SK-N-SH (cell line): Measurements from ENCODE around the gene WNT5A.

Experiments
- EZH2phosphoT487 ChIP-seq: fragments of 200-600 bp; sonication (generic); IDR thresholded peaks from 2 replicates; pipeline ENCODE4 v1.6.1; 2017; ENCODE audit warnings: low read depth, mixed run types, mild to moderate bottlenecking, antibody characterized with exemption, moderate library complexity, borderline replicate concordance
- GABPA ChIP-seq: IDR thresholded peaks from 2 replicates; pipeline ENCODE4 v1.4.0; 2012; ENCODE audit warnings: low read depth, mild to moderate bottlenecking
- POLR2AphosphoS5 ChIP-seq: IDR thresholded peaks from 2 replicates; pipeline ENCODE4 v1.6.1; 2012; ENCODE audit warnings: low read depth, low read length
- REST ChIP-seq: IDR thresholded peaks from 2 replicates; pipeline ENCODE4 v1.6.1; 2012; ENCODE audit warnings: mild to moderate bottlenecking, low read depth, low read length, moderate library complexity
- RXRA ChIP-seq: IDR thresholded peaks from 2 replicates; pipeline ENCODE4 v1.4.0; 2012; ENCODE audit warnings: low read depth, mild to moderate bottlenecking, borderline replicate concordance
- TAF1 ChIP-seq: IDR thresholded peaks from 2 replicates; pipeline ENCODE4 v1.6.1; 2012; ENCODE audit warnings: low read depth, mild to moderate bottlenecking, low read length, moderate library complexity, borderline replicate concordance
- TF ChIP-seq, protein P1 (sequence below): fragments of 200-600 bp; sonication (generic); IDR thresholded peaks from 2 replicates; pipeline ENCODE4 v1.6.1; 2017; ENCODE audit warnings: antibody characterized with exemption, mild to moderate bottlenecking, moderate library complexity
- TF ChIP-seq, protein P2 (sequence below): fragments of 150-350 bp; IDR thresholded peaks from 2 replicates; pipeline ENCODE4 v1.6.1; 2016; ENCODE audit warnings: mild to moderate bottlenecking, low read depth, low read length
- TF ChIP-seq, protein P3 (sequence below): IDR thresholded peaks from 2 replicates; pipeline ENCODE4; 2012

DNA sequence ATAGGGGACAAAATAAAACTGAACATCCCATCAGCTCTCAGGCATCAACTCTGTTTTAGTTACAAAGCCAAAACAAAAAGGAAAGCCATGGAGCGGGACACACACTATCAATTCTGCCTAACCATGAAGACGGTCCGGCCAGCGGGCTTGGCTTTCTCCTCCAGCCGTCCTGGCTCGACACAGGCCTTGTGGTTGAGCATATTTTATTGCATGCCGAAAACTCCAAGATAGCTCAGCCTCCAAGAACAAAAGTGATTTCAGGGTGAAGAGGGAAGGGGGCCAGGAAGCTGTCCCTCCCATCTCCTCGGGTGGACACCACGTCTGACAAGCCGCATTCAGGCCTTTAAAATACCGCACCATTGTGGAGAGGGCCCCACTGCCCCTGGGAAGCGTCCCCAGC lies 31.2 kb downstream of the WNT5A start:
- TF ChIP-seq, protein P1, sequence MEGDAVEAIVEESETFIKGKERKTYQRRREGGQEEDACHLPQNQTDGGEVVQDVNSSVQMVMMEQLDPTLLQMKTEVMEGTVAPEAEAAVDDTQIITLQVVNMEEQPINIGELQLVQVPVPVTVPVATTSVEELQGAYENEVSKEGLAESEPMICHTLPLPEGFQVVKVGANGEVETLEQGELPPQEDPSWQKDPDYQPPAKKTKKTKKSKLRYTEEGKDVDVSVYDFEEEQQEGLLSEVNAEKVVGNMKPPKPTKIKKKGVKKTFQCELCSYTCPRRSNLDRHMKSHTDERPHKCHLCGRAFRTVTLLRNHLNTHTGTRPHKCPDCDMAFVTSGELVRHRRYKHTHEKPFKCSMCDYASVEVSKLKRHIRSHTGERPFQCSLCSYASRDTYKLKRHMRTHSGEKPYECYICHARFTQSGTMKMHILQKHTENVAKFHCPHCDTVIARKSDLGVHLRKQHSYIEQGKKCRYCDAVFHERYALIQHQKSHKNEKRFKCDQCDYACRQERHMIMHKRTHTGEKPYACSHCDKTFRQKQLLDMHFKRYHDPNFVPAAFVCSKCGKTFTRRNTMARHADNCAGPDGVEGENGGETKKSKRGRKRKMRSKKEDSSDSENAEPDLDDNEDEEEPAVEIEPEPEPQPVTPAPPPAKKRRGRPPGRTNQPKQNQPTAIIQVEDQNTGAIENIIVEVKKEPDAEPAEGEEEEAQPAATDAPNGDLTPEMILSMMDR: no peak
- TF ChIP-seq, protein P2, sequence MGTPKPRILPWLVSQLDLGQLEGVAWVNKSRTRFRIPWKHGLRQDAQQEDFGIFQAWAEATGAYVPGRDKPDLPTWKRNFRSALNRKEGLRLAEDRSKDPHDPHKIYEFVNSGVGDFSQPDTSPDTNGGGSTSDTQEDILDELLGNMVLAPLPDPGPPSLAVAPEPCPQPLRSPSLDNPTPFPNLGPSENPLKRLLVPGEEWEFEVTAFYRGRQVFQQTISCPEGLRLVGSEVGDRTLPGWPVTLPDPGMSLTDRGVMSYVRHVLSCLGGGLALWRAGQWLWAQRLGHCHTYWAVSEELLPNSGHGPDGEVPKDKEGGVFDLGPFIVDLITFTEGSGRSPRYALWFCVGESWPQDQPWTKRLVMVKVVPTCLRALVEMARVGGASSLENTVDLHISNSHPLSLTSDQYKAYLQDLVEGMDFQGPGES: no peak
- TF ChIP-seq, protein P3, sequence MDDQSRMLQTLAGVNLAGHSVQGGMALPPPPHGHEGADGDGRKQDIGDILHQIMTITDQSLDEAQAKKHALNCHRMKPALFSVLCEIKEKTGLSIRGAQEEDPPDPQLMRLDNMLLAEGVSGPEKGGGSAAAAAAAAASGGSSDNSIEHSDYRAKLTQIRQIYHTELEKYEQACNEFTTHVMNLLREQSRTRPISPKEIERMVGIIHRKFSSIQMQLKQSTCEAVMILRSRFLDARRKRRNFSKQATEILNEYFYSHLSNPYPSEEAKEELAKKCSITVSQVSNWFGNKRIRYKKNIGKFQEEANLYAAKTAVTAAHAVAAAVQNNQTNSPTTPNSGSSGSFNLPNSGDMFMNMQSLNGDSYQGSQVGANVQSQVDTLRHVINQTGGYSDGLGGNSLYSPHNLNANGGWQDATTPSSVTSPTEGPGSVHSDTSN: no peak
- TF ChIP-seq REST: no peak
- no peak for TF ChIP-seq EZH2phosphoT487
- TF ChIP-seq RXRA: no peak
- no peak for TF ChIP-seq GABPA
- TF ChIP-seq TAF1: no peak
- TF ChIP-seq POLR2AphosphoS5: no peak
